Measurements from ENCODE around the gene TFB1M.
A peak's percentile ranks its signal among the peaks of the same experiment; 100 is the strongest.
"Not testable (repeated sequence)": the region's sequence is repeated elsewhere in the genome, so short reads cannot be mapped to it uniquely, and the experiment has no call there.

Gene TFB1M

DNA sequence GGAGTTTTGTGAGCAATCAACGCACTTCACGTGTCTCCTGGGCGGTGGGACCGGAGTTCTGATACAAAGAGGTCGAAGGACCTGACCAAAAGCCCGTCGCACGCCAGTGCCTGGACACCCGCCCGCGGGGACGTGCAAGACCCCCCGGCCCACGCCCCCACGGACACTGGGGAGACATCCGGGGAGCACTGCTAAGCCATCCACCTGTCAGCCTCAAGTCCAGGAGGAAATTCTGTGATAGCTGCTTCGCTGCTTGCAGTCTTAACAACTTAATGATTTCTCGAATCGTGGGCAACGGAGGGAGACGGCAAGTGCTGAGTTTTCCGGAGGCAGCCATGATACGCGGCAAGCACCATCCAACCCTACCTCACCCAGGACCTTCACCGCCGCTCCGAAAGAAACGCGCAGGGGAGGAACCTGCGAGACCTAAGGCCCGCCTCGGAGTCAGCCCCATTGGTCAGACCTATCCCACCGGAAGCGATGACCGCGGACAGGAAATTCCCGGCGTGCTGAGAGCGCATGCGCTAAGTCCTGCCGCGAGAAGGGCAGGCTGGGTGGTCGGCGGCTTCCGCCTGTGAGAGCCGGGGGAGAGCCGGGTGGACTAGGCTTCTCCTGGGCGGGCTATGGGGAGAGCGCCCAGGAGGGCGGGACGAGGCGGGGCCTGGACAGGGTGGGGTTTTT, at the start of gene TFB1M:
TSS of gene TFB1M (minus strand) at position 393 of the 681 bp plus-strand sequence. CDS start at position 337, 56 bp downstream.
- DNase-seq = peak; percentile 89 to 96 (median 95)

GRCh38 chr6:155364021-155364420, 49.7 kb upstream of the TFB1M start:
- DNase-seq = not testable (repeated sequence)

DNA sequence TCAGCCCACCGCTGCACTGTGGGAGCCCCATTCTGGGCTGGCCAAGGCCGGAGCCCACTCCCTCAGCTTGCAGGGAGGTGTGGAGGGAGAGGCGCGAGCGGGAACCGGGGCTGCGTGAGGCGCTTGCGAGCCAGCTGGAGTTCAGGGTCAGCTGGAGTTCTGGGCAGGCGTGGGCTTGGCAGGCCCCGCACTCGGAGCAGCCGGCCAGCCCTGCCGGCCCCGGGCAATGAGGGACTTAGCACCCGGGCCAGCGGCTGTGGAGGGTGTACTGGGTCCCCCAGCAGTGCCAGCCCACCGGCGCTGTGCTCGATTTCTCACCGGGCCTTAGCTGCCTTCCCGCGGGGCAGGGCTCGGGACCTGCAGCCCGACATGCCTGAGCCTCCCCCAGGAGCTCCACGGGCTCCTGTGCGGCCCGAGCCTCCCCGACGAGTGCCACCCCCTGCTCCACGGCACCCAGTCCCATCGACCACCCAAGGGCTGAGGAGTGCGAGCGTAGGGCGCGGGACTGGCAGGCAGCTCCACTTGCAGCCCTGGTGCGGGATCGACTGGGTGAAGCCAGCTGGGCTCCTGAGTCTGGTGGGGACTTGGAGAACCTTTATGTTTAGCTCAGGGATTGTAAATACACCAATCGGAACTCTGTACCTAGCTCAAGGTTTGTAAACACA, 48.8 kb upstream of the TFB1M start:
- not testable (repeated sequence) for DNase-seq

GRCh38 chr6:155354167-155354566, 39.9 kb upstream of the TFB1M start:
- no peak for DNase-seq

- no peak for DNase-seq
Observed at GRCh38 chr6:155352811-155353210, 38.5 kb upstream of the TFB1M start.

DNA sequence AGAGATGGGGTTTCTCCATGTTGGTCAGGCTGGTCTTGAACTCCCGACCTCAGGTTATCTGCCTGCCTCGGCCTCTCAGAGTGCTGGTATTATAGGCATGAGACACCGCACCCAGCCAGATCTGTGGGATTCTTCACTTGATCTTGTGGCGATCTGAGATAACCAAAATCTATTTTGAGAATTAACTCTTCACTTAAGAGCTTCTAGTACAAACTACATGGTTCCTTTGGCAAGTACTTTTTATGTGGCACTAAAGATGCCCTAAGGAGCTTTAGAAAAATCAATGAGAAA, 37.8 kb upstream of the TFB1M start:
- DNase-seq = no peak

DNA sequence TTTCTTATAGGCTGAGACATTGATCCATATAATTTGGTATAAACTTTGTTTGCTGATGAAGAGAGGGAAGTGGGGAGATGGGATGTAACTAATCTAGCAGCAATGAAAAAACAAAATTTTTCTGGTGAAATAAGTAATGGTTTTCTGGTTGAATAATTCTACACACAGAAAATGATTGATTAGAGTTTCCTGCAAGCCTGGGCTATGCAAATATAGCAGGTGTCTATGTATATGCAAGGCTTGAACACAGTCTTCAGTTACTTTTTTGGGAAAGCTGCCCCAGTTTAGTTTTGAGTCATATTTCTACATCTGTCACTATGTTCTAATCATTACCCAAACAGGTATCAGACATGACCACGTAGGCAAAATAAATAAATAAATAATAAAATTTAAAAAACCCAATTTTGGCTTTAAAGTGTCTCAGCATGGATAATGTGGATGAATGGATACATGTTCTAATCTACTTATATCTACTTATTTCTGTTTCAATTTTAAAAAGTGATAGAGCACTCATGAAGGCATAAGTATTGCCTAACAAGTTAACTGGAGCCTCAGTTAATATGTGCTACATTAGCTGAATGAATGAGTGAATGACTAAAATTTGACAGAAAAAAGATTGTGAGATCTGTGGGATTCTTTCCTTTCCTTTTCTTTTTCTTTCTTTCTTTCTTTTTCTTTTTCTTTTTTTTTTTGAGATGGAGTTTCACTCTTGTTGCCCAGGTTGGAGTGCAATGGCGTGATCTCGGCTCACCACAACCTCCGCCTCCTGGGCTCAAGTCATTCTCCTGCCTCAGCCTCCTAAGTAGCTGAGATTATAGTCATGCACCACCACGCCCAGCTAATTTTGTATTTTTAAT, 37.2 kb upstream of the TFB1M start:
- DNase-seq = no peak

GRCh38 chr6:155349956-155350355, 35.7 kb upstream of the TFB1M start:
- DNase-seq = no peak

DNA sequence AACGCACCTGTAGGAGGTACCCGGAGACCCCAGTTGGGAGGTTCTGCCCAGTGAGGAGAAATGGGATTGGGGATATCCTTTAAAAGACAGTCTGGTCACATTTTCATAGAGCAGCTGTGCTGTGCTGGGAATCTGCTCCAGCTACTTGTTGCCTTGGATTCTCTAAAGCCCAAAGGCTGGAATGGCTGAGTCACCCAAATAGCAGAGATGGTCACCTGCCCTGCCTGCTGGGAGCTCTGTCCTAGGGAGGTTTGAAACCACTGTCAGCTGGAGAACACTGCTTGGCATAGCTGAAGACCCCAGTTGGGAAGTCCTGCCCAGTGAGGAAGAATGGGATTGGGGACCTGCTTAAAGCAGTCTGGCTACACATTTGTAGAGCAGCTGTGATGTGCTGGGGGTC, 34.8 kb upstream of the TFB1M start:
- no peak for DNase-seq

DNA sequence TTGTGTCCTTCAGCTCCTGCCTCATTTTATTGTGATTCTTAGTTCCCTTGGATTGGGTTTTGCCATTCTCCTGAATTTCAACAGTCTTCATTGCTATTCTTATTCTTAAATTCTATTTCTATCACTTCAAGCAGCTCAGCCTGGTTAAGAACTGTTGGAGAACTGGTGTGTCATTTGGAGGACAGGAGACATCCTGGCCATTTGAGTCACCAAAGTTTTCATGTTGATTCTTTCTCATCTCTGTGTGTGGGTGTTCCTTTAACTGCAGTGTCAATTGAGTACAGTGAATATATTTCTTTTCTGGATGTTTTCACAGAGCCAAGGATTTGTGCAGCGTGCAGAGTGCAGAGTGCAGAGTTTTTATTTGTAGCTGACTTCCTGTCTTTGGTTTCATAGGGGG, 33.5 kb upstream of the TFB1M start:
- DNase-seq = no peak

GRCh38 chr6:155346957-155347356, 32.7 kb upstream of the TFB1M start:
- no peak for DNase-seq

- DNase-seq = no peak
Observed at GRCh38 chr6:155344341-155345006, 30.2 kb upstream of the TFB1M start.

- no peak for DNase-seq
Observed at GRCh38 chr6:155341130-155341828, 27.0 kb upstream of the TFB1M start.

- no peak for DNase-seq
Observed at GRCh38 chr6:155340464-155341129, 26.3 kb upstream of the TFB1M start.

- not testable (repeated sequence) for DNase-seq
Observed at GRCh38 chr6:155339929-155340328, 25.6 kb upstream of the TFB1M start.

DNA sequence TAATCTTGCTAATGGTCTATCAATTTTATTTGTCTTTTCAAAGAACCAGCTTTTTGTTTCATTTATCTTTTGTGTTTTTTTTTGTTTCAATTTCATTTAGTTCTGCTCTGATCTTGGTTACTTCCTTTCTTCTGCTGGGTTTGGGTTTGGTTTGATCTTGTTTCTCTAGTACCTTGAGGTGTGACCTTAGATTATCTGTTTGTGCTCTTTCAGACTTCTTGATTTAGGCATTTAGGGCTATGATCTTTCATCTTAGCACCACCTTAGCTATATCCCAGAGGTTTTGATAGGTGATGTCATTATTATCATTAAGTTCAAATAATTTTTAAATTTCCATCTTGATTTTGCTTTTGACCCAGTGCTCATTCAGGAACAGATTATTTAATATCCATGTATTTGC, 24.0 kb upstream of the TFB1M start:
- peak in 3 of 6 experiments; percentile 15 to 38 (median 33) for DNase-seq

- no peak for DNase-seq
Observed at GRCh38 chr6:155335265-155335664, 21.0 kb upstream of the TFB1M start.

DNA sequence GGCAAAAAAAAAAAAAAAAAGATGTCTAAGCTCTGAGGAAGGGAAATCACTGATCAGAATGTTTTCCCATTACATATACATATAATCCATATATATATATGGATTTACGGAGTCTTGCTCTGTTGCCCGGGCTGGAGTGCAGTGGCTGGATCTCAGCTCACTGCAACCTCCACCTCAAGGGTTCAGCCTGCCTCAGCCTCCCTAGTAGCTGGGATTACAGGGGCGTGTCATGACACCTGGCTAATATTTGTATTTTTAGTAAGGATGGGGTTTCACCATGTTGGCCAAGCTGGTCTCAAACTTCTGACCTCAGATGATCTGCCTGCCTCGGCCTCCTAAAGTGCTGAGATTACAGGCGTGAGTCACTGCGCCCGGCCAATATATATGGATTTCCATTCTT, 19.8 kb upstream of the TFB1M start:
- not testable (repeated sequence) for DNase-seq

- peak in 1 of 6 experiments; percentile 6 for DNase-seq
Observed at GRCh38 chr6:155333414-155333813, 19.1 kb upstream of the TFB1M start.

DNA sequence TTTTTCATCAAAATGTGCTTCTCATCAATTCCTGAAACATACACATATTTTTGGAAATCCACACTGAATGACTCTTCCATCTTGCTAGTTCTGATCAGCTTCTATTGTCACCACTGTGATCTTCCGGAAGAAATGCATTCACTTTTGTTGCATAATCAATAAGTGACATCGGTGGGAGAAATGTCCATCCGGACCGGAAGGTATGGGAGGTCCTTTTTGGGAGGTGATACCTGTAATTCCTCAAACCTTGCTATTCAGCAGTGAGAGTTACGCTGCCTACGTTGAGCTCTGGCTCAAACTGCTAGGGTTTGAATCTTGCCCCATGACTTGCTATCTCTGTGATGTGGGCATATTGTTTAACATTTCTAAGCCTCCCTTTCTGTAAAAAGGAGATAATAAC, 16.6 kb upstream of the TFB1M start:
- no peak for DNase-seq

DNA sequence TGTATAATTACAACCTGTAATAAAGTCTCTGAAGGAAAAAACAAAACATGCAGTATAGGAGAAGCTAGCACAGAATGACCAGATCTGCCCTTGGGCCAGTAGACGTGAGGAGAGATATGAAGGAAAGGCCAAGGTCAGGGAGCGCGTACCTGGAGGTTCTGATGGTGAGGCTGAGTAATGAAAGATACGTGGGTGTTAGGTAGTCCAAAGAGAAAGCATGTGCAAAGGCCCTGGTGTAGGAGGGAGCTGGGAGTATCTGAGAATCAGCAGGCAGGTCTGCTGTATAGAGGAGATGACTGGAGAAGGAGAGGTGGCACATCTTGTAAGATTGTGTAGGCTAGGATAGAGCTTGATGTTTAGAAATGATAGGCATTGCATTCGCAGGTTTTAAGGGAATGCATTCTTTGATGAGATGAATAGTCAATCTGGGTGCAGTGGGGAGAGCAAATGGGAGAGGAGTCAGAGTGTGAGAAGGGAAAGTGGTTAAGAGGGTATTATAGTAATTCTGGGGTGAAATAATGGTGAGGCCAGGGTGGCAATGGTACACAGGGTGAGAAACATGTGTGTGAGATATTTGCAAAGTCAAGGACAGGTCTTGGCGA, 15.9 kb upstream of the TFB1M start:
- no peak for DNase-seq

Measured in stimulated activated naive CD4-positive, alpha-beta T cell (primary cell).